PC-9 (cell line): ENCODE data around the gene TMCC1. TPM values are rescaled to one million over a fixed set of nuclear protein-coding genes. Genes with fewer than 3 reads are reported as not detected.

ENCODE experiments used
- BruUV-seq: library from RNA; stranded (reverse); fragments of 400-500 nt; replicated peaks from 2 replicates; lab custom pipeline; 2021; lab: Mats Ljungman, UMichigan
- CTCF ChIA-PET: fragments of 300-600 bp; sonication (Branson Sonifier 250); formaldehyde crosslinking; loops from one replicate; lab custom pipeline; 2022; ENCODE audit warnings: antibody characterized with exemption; lab: Charles Lee
- POLR2A ChIA-PET: fragments of 300-600 bp; sonication (Branson Sonifier 250); formaldehyde crosslinking; loops from one replicate; lab custom pipeline; 2022; ENCODE audit warnings: antibody characterized with exemption; ENCODE audit not compliant: unreplicated experiment; lab: Charles Lee
- DNase-seq, 2 experiments: peaks; one replicate each; pipeline versions ENCODE4 v3.0.0 to v3.0.0-alpha.2; 2015 to 2022; ENCODE audit warnings: mixed read lengths in 1 of 2
- H2AFZ ChIP-seq: fragments of 200-600 bp; sonication (generic); 2 replicates; pipeline ENCODE4 v1.8.1; 2017; ENCODE audit warnings: antibody characterized with exemption
- H3F3A ChIP-seq: fragments of 200-600 bp; sonication (generic); 2 replicates; pipeline ENCODE4 v1.8.1; 2017; ENCODE audit warnings: antibody characterized with exemption, mild to moderate bottlenecking, low read depth; ENCODE audit not compliant: insufficient read depth
- H3K27ac ChIP-seq: fragments of 200-600 bp; sonication (generic); 2 replicates; pipeline ENCODE4 v1.6.1; 2016; ENCODE audit warnings: mixed run types
- H3K27me3 ChIP-seq: fragments of 200-600 bp; sonication (generic); 2 replicates; pipeline ENCODE4 v1.6.1; 2016; ENCODE audit warnings: low read depth, mixed run types; ENCODE audit not compliant: insufficient read depth
- H3K36me3 ChIP-seq: fragments of 200-600 bp; sonication (generic); 2 replicates; pipeline ENCODE4 v1.6.1; 2016; ENCODE audit warnings: low read depth, mixed run types
- H3K4me1 ChIP-seq: fragments of 200-600 bp; sonication (generic); replicated peaks from 2 replicates; pipeline ENCODE4 v1.6.1; 2016; ENCODE audit warnings: mixed run types; ENCODE audit not compliant: insufficient read depth
- H3K4me2 ChIP-seq: fragments of 200-600 bp; sonication (generic); 2 replicates; pipeline ENCODE4 v1.6.1; 2017; ENCODE audit warnings: mixed run types
- H3K4me3 ChIP-seq: fragments of 200-600 bp; sonication (generic); 2 replicates; pipeline ENCODE4 v1.6.1; 2016; ENCODE audit warnings: mixed run types
- H3K79me2 ChIP-seq: fragments of 200-600 bp; sonication (generic); 2 replicates; pipeline ENCODE4 v1.6.1; 2017; ENCODE audit warnings: low read depth, mixed run types
- H3K9me2 ChIP-seq: fragments of 200-600 bp; sonication (generic); 2 replicates; pipeline ENCODE4 v1.8.1; 2017; ENCODE audit warnings: mild to moderate bottlenecking; ENCODE audit not compliant: insufficient read depth
- H3K9me3 ChIP-seq: fragments of 200-600 bp; sonication (generic); 2 replicates; pipeline ENCODE4 v1.8.1; 2016; ENCODE audit warnings: low read depth; ENCODE audit not compliant: insufficient read depth
- H4K20me1 ChIP-seq: fragments of 200-600 bp; sonication (generic); 2 replicates; pipeline ENCODE4 v1.8.1; 2017; ENCODE audit not compliant: insufficient read depth
- EZH2 ChIP-seq: fragments of 200-600 bp; sonication (generic); IDR thresholded peaks from 2 replicates; pipeline ENCODE4 v1.8.0; 2017; ENCODE audit warnings: antibody characterized with exemption, low read depth
- intact Hi-C: fragments of 100-400 bp; cut with micrococcal nuclease; formaldehyde crosslinking; loops from one replicate; pipeline ENCODE4 v1.10.0; 2022; ENCODE audit not compliant: unreplicated experiment
- total RNA-seq: library from RNA; stranded (reverse); gene quantifications from 2 replicates; pipeline ENCODE4 v1.2.3, GENCODE V29; 2021
- TF ChIP-seq, protein P1 (sequence below): fragments of 200-600 bp; sonication (generic); conservative IDR thresholded peaks from 2 replicates; pipeline ENCODE4 v1.6.1; 2017; ENCODE audit warnings: mixed run types, antibody characterized with exemption, mild to moderate bottlenecking, moderate library complexity

TMCC1 gene
- total RNA-seq, 1 experiment from 2014 or later, result 41.4 TPM

DNA sequence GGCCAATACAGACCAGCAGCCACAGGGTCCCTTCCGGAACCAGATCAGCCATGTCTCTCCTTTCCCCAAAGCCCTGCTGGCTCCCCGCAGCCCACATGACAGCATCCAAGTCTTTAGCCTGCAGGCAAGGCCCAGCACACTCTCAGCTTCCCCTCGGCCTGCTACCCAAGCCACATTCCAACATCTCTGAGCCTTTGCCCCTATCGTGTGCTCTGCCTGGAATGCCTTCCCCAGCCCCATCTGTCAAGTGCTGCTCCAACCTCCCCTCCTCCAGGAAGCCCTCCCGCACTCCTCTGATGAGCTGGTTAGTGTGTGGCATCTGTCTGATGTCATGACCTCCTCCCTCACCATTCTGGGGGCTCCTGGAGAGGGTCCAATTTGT, 295.5 kb downstream of the TMCC1 start:
- Histone ChIP-seq H3K4me3 (no peak overlapping the region), H3K9me2 (no peaks in the 10 kb centered on the region), H3F3A (no peaks in the 10 kb centered on the region; the same call in none of the 2 replicates), H2AFZ (no peak overlapping the region), H3K36me3 (no peaks in the 10 kb centered on the region), H3K79me2 (peaks cover 20% of the 10 kb centered on the region), H3K9me3 (no peaks in the 10 kb centered on the region), H3K4me1 (peaks cover 5% of the 10 kb centered on the region; the same call in 1 of the 2 replicates), H3K4me2 (no peak overlapping the region), H4K20me1 (no peaks in the 10 kb centered on the region), H3K27me3 (no peaks in the 10 kb centered on the region), H3K27ac (no peak overlapping the region)
- BruUV-seq, result no TSS peak
- intact Hi-C loops, result no loop called here
- no peak for TF ChIP-seq EZH2
- TF ChIP-seq, protein P1, sequence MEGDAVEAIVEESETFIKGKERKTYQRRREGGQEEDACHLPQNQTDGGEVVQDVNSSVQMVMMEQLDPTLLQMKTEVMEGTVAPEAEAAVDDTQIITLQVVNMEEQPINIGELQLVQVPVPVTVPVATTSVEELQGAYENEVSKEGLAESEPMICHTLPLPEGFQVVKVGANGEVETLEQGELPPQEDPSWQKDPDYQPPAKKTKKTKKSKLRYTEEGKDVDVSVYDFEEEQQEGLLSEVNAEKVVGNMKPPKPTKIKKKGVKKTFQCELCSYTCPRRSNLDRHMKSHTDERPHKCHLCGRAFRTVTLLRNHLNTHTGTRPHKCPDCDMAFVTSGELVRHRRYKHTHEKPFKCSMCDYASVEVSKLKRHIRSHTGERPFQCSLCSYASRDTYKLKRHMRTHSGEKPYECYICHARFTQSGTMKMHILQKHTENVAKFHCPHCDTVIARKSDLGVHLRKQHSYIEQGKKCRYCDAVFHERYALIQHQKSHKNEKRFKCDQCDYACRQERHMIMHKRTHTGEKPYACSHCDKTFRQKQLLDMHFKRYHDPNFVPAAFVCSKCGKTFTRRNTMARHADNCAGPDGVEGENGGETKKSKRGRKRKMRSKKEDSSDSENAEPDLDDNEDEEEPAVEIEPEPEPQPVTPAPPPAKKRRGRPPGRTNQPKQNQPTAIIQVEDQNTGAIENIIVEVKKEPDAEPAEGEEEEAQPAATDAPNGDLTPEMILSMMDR, result no peak
- POLR2A ChIA-PET, result no interaction called here
- DNase-seq, result no peak
- CTCF ChIA-PET, result interaction anchor here (1.4 kb wide), 1 partner anchor 29 kb away, joined by 11 read pairs; no protein-coding TSS in a partner anchor

Other genes with a start within 250 kb of the TMCC1 start
- not detected in 2 replicates for gene TRH, start 81.0 kb upstream of the TMCC1 start, total RNA-seq
- gene ALG1L2, start 188.1 kb upstream of the TMCC1 start, total RNA-seq, result 2.2 and 2.6 TPM in 2 replicates